GM18951 (cell line): Measurements from ENCODE around the gene APBB3.

ENCODE experiments used
- POLR2A ChIP-seq: IDR thresholded peaks from 4 replicates; pipeline ENCODE4 v1.6.1; 2011; ENCODE audit warnings: mild to moderate bottlenecking; ENCODE audit not compliant: insufficient read length, insufficient read depth; ENCODE audit errors: extremely low read depth
- in situ Hi-C: fragments of 300-500 bp; cut with MboI; formaldehyde crosslinking; loops from one replicate; pipeline ENCODE4 v1.12.0; 2022; ENCODE audit warnings: low sequenced_read_pairs, mixed read lengths, inconsistent platforms; ENCODE audit not compliant: unreplicated experiment

APBB3 gene

DNA sequence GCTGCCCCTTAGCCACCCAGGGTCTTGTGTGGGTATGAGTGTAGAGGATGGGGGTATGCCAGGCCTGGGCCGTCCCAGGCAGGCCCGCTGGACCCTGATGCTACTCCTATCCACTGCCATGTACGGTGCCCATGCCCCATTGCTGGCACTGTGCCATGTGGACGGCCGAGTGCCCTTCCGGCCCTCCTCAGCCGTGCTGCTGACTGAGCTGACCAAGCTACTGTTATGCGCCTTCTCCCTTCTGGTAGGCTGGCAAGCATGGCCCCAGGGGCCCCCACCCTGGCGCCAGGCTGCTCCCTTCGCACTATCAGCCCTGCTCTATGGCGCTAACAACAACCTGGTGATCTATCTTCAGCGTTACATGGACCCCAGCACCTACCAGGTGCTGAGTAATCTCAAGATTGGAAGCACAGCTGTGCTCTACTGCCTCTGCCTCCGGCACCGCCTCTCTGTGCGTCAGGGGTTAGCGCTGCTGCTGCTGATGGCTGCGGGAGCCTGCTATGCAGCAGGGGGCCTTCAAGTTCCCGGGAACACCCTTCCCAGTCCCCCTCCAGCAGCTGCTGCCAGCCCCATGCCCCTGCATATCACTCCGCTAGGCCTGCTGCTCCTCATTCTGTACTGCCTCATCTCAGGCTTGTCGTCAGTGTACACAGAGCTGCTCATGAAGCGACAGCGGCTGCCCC, 2.9 kb upstream of the APBB3 start:
- TF ChIP-seq POLR2A: no peak
- in situ Hi-C loops: no loop called here

DNA sequence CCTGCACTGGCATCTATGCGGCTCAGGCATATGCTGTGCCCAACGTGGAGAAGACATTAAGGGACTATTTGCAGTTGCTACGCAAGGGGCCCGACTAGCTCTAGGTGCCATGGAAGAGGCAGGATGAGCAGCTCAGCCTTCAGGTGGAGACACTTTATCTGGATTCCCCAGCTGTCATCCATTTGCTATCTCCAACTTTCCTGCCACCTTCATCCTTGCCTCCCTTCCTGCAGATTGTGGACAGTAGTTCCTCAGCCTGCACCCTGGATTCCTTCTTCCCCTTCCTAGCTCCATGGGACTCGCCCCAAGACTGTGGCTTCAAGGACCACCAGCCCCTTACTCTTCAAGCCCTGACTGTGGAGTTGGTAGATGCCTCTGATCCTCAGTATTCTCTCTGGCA, 2.3 kb upstream of the APBB3 start:
- TF ChIP-seq POLR2A: no peak
- in situ Hi-C loops: no loop called here

DNA sequence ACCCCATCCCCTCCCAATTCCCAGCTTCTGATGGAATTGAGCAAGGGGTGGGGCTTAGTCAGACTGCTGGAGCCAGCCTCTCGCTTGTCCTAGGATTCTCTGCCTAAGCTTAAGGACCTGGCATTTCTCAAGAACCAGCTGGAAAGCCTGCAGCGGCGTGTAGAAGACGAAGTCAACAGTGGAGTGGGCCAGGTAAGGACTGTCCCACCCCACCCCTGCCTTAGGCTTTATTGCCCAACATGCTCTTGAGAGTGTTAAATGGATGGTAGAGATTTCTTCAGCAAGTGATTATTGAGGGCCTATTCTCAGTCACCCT, 1.3 kb upstream of the APBB3 start:
- in situ Hi-C loops: no loop called here
- no peak for TF ChIP-seq POLR2A

DNA sequence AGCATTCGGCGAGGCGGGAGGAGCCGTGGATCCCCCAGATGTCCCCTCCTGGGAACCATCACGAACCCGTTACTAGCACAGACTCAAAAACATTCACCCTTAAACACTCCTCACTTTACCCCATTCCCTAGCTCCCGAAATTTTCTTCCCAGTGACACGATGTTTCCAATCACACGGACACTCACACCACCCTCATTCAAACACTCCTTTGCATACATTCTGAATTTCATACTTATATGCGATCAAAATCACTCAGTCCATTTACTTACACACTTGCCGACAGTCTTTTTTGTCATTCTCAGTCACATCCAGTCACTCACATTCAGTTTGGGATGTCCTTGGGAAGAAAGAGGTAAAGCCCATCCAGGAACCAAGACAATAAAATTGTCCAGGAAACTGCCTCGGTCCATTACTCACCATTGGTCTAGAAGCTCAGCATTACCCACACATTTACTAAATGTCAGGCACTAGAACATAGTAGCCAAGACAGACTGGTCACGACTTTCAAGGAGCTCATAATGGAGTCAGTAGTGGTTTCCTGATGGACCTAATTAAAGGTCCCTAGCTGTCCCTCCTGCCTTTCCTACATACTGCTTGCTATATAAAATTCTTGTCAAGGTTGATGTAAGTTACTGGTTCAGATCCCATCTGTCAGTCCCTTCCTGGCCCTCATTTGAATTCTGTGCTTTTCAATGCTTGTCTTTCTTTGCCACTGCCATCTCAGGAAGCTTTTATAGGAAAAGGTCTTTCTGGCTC, 804 bp upstream of the APBB3 start:
- in situ Hi-C loops: no loop called here
- TF ChIP-seq POLR2A: no peak

DNA sequence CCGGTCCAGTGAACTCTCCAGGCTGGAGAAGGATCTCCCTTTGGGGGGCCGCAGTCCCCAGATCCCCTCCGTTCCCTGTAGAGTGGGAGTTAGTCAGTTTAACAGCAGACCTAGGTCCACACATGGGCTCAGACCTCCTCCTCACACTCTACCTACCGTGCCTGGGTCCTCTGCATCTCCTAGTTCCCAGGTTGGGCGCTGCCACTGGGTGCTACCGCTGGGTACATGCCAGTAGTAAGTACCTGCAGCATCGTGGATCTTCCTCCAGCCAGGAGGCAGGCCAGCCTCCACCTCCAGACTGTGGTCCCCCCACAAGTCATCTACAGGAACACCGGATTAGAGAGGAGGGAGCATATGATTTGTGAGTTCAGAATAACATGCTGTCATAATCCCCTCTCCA, 802 bp downstream of the APBB3 start:
- no peak for TF ChIP-seq POLR2A

DNA sequence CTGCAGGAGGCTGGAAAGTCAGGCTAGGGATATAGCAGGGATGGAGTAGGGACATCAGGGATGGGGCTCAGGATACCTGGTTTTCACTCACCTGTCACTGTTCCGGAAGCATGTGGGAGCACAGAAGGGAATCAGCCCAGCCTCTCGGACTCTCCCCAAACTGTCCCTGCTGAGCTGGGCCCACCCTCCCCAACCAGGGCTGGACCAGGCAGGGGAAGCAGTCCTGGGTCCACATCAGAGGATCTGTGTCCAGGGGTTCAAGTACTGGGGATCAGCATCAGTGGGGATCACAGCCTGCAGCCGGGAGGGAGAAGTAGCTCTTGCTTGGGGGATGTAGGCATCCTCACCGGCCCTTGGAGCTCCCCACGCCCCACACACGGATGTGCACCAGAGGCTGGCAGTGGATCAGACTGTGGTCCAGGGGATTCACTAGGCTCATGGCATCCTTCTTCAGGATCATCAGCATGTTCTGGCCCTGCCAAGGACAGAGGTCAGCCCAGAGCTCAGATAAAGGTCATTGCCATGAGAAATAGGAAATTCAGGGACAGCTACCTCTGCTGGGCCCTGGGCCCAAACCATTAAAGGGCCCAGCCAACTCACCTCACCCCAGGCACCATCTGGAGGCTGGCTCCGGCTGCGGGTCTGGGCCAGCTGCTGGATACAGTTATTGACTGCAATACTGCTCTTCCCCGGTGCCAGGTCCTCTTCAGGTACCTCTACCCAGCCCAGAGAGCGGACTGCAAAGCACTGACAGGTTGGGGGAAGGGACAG, 2.5 kb downstream of the APBB3 start:
- no peak for TF ChIP-seq POLR2A
- in situ Hi-C loops: no loop called here

More for the DNA sequence above, 802 bp downstream of the APBB3 start:
- in situ Hi-C loops: no loop called here

DNA sequence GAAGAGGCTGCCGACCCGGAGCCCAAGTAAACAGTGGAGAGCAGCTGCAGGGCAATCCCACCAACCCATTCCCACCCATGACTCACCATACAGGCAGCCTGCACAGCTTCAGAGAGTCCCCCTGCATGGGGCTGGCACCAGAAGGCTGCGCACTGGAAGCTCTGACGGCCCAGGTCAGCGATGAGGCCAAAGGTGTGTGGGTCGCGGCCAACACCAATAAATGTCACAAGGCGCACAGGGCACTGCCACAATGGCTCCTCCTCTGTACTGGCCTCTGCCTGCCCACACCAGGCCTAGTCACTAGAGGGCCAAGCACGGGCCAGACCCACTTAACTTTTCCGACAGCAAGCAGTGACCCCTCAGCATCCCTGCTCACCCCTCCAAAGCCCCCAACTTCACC, 4.2 kb downstream of the APBB3 start:
- in situ Hi-C loops: no loop called here
- no peak for TF ChIP-seq POLR2A

DNA sequence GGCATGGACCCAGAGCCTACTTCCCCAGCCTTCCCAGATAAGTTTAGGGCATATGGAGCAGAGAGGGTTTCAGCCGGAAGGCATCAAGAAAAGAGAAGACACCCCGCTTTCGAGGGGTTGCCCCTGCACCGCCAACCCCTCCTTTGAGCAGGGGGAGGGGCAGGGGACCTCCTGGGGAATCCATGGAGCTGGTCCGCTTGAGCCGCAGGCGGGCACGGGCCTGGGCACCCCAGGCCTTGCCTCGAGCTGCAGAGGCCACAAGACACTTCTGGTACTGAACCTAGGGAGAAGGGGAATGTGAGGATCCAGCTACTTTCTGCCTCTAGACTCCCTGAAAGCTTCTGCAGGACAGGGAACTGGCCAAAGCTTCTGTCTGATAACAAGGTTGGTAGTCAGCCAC, 5.9 kb downstream of the APBB3 start:
- no peak for TF ChIP-seq POLR2A
- in situ Hi-C loops: no loop called here

DNA sequence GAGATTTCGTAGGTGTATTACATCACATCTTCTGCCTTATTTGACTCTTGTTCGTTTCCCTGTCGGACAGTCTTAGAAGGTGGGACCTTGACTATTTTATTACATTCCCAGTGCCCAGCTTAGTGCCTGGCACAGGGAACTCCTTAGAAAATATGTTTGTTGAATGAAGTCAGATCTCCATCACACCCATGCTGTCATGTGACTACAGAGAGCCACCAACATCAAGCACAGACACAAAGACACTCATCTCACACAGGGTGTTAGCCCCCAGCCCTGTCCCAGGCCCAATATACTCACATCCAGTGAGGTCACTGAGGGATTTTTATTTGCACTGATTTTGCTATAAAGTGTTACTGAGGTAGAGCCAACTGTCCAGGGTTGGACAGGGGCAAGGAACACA, 6.4 kb downstream of the APBB3 start:
- in situ Hi-C loops: no loop called here

DNA sequence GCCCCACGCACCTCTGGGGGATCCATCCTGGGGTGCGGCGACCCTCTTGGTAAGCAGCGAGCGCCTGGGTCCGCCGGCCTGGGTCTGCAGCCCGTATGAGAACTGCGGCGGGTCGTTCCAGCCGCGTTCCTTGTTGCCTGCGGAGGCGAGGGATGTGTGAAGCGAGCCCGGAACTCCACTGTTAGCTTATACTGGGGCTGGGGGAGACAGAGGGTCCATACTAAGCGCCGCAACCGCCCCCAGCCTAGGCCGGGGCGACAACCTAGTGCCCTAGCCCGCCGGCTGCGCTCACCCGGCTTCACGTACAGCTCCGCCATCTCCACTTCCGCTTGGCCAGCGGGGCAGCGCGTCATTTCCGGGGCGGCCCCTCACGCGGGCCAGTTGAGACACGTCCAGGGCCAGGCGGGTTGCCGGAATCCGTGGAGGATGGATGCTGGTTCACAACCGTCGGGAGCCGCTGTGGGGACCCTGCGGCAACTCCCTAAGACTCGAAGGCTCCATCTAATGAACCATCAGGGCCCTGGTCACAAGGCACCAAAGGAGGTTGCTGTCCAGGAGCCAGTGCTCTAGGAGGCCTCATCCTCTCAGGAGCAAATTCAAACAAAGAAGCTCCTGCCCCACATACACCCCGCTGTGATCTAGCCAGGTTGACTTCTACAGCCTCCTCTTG, 7.1 kb downstream of the APBB3 start, which contains the start of gene SRA1:
Gene SRA1, minus strand, starts transcription at position 338 of the 670 bp plus-strand sequence. Its CDS starts 21 bp downstream, at position 317.
- TF ChIP-seq POLR2A: peak; percentile 98
- in situ Hi-C loops: no loop called here

More for the DNA sequence above, 6.4 kb downstream of the APBB3 start:
- TF ChIP-seq POLR2A: no peak

DNA sequence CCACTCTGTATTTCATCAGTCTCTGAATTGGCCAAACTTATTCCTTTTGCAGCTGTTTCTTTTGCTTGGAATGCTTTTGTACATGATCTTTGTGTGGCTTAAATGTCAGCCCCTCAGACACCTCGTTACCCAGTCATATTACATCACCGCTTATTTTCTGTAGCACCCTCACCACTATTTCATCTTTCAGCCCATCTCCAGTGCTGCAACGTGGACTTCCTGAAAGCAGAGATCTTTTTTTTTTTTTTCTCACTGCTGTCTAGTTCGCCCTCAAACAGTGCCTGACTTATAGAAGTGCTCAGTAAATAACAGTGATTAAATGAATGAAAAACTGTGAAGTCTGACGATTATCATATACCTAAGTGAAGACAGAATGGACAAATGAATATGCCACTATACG, 8.0 kb downstream of the APBB3 start:
- in situ Hi-C loops: no loop called here
- no peak for TF ChIP-seq POLR2A

DNA sequence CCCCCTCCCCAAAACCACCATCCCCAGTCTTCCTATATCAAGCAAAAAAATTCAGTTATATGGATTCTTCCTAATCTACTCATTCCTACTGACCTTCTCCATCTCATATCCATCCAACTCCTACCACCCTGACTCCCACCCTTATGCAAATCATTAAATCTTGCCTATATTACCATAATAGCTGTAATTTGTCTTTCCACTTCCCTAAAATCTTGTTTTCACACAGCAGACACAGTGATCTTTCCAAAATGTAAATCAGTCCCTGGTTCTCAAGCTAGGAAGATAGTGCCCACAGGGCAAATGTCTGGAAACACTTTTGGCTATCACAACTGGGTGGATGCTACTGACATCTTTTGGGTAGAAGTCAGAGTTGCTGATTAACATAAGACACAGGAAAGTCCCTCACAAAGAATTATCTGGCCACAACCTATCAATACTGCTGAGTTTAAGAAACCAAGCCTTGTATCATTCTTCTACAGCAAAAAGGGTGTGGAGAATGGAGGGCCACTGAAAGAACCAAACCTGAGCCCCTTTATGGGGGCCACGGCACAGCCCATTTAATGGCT, 8.6 kb downstream of the APBB3 start:
- in situ Hi-C loops: no loop called here

DNA sequence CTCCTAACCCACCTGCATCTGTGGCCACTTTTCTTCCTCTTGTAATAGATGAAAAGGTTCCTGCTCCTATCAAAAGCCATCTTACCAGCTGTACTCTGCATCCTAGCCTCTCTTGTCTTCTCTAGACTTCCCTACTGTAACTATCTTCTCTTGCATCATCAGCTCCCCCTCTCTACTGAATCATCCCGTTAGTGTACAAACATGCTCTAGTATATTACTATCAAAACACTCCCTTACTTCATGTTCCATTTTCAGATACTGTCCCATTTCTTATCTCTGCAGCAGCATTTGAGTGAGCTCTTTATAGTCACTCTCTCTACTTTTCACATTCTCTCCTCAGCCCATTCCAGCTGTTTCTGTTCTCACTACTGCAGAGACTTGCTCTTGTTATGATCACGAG, 9.9 kb downstream of the APBB3 start:
- in situ Hi-C loops: no loop called here
- TF ChIP-seq POLR2A: no peak

More for the DNA sequence above, 8.6 kb downstream of the APBB3 start:
- TF ChIP-seq POLR2A: no peak

DNA sequence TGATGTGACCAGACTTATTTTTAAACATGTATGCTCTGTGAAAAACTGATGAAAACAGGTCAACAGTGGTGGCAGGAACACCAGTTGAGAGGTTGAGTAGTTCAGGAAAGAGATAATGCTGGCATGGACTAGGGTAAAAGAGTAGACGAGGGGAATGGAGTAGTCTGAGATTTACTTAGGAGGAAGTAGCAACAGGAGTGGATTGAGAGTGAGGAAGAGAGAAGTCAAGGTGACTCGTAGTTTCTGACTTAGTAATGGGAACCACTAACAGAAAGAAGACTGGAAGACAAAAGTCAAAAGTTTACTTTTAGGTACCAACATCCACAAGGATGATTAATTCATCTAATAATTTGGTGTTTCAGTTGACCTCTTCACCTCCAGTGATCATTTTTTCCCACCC, 10.7 kb downstream of the APBB3 start:
- in situ Hi-C loops: no loop called here
- TF ChIP-seq POLR2A: no peak
